GM12873 (cell line): ENCODE measurements around the gene ATP6V0D1.

Experiments
- TF ChIP-seq, protein P1 (sequence below): IDR thresholded peaks from 2 replicates; pipeline ENCODE4 v1.5.1; 2012; ENCODE audit warnings: low read depth, mild to moderate bottlenecking, moderate library complexity, low read length, control low read depth; ENCODE audit not compliant: insufficient read depth; ENCODE audit errors: missing control alignments

Gene ATP6V0D1

DNA sequence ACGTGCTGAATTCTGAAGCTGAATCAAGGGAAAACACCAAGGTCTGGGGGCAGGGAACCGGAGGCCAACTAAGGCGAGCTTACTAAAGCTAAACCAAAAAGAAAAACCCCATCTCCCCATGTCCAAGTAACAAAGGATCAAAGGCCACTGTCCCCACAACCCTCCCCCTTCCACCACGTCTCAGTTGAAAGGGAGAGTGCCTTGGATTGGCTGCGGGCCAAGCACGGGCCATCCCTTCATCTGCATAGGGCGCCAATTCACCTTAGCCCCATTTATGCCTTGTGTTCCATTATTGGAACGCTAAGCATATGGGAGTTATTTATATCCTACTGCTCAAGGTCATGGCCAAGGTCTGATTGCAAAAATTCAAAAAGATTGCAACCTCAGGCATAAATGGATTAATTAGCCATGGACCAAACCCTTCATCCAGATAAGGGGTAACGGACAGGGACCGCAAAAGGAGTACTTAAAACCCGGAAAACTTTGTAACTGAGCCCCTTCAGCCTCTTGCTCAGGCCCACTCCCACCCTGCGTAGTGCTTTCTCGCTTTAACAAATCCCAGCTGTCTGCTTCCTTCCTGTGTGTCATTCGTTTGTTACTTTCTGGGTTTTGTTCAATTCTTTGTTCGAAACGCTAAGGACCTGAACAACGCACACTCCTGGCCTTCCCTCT, 740 bp upstream of the ATP6V0D1 start:
- TF ChIP-seq, protein P1, sequence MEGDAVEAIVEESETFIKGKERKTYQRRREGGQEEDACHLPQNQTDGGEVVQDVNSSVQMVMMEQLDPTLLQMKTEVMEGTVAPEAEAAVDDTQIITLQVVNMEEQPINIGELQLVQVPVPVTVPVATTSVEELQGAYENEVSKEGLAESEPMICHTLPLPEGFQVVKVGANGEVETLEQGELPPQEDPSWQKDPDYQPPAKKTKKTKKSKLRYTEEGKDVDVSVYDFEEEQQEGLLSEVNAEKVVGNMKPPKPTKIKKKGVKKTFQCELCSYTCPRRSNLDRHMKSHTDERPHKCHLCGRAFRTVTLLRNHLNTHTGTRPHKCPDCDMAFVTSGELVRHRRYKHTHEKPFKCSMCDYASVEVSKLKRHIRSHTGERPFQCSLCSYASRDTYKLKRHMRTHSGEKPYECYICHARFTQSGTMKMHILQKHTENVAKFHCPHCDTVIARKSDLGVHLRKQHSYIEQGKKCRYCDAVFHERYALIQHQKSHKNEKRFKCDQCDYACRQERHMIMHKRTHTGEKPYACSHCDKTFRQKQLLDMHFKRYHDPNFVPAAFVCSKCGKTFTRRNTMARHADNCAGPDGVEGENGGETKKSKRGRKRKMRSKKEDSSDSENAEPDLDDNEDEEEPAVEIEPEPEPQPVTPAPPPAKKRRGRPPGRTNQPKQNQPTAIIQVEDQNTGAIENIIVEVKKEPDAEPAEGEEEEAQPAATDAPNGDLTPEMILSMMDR = no peak

GRCh38 chr16:67477960-67478554, 2.9 kb downstream of the ATP6V0D1 start:
- TF ChIP-seq, protein P1 = no peak

- TF ChIP-seq, protein P1 = no peak
Measured at GRCh38 chr16:67474551-67475455, 6.2 kb downstream of the ATP6V0D1 start.

DNA sequence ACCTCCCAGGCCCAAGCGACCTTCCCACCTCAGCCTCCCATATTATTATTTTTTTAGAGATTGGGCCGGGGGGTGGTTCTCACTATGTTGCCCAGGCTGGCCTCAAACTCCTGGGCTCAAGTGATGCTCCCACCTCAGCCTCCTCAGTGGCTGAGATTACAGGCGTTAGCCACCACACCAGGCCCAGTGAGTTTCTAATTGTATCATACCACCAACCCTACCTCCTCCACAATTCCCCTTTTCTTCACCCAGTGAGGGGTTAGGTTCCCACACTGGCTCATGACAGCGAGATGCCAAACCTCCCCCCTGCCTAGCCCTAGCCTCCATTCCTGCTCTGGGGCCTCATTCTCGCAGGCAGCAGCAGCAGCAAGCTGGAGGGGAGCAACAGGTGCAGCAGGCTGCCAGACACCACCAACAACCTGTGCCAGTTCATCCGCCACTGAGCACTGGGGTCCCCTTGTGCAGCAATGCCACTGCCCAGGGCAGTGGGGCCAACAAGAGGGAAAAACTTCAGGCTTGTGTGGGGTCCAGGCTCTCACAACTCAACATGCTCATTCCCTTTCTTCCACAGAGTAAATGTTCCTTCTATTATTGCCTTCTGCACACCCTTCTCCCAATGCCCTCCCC, 9.1 kb downstream of the ATP6V0D1 start:
- TF ChIP-seq, protein P1 = no peak

DNA sequence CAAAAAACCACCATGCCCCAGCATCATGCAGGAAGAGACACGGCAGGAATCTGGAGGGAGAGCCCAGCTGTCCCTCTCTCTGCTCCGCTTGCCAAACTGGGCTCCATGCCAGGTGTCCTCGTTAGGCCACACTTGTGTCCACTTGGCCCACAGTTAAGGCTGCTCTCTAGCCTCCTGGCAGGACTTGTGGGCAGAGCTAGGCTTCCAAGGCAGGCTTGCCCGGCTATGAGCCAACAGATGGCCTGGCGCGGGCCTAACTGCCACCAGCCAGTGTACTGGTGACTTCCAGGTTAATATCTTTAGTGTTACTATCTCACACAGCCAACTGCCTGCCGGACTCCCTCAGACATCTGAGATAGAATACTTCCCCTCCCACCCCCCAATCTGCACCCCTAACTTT, 10.6 kb downstream of the ATP6V0D1 start:
- TF ChIP-seq, protein P1 = no peak

GRCh38 chr16:67468731-67469130, 12.2 kb downstream of the ATP6V0D1 start:
- TF ChIP-seq, protein P1 = no peak
